RWPE2 (cell line): Measurements from ENCODE around the gene KDM3A.

Experiments used
- ATAC-seq: fragments of 200-7000 bp; cut with Tn5 transposase; 3 replicates; pipeline ENCODE4 v1.9.1; 2021; ENCODE audit warnings: low read depth
- DNase-seq: peaks from one replicate; pipeline ENCODE4 v3.0.0-alpha.2; 2020; ENCODE audit warnings: low spot score
- H3K27ac ChIP-seq: fragments of 450-650 bp; 2 replicates; pipeline ENCODE4 v1.5.1; 2017; ENCODE audit warnings: mild to moderate bottlenecking; ENCODE audit not compliant: poor library complexity, severe bottlenecking
- H3K27me3 ChIP-seq: fragments of 250-450 bp; sonication (Bioruptor Pico); 2 replicates; pipeline ENCODE4 v1.5.1; 2021; ENCODE audit warnings: mild to moderate bottlenecking, moderate library complexity; ENCODE audit not compliant: insufficient read depth, poor library complexity, severe bottlenecking
- H3K36me3 ChIP-seq: fragments of 250-450 bp; sonication (Bioruptor Pico); 2 replicates; pipeline ENCODE4 v1.5.1; 2020; ENCODE audit warnings: low read depth, mild to moderate bottlenecking, moderate library complexity
- H3K4me1 ChIP-seq: fragments of 250-450 bp; sonication (Bioruptor Pico); 2 replicates; pipeline ENCODE4 v1.5.1; 2021; ENCODE audit warnings: mild to moderate bottlenecking, moderate library complexity; ENCODE audit not compliant: insufficient read depth, poor library complexity, severe bottlenecking
- H3K4me3 ChIP-seq: fragments of 250-450 bp; sonication (Bioruptor Pico); 2 replicates; pipeline ENCODE4 v1.5.1; 2021; ENCODE audit warnings: mild to moderate bottlenecking, moderate library complexity; ENCODE audit not compliant: severe bottlenecking
- H3K9me3 ChIP-seq: fragments of 250-450 bp; sonication (Bioruptor Pico); 2 replicates; pipeline ENCODE4 v1.5.1; 2021; ENCODE audit warnings: mild to moderate bottlenecking, moderate library complexity; ENCODE audit not compliant: severe bottlenecking
- CTCF ChIP-seq: fragments of 450-650 bp; IDR thresholded peaks from one replicate; pipeline ENCODE4 v1.5.1; 2017; ENCODE audit warnings: mild to moderate bottlenecking, moderate library complexity; ENCODE audit not compliant: poor library complexity, severe bottlenecking

KDM3A gene

GRCh38 chr2:86397986-86398385 is 43.2 kb upstream of the KDM3A start:
- no peaks in the 10 kb centered on the region for H3K9me3 ChIP-seq

GRCh38 chr2:86398500-86399474 is 42.4 kb upstream of the KDM3A start:
- Histone ChIP-seq H3K27ac (no peak overlapping the region), H3K4me1 (peaks cover 2% of the 10 kb centered on the region), H3K36me3 (no peaks in the 10 kb centered on the region), H3K4me3 (no peak overlapping the region), H3K27me3 (no peaks in the 10 kb centered on the region), H3K9me3 (no peaks in the 10 kb centered on the region)
- ATAC-seq (no peak), DNase-seq (no peak)
- no peak for TF ChIP-seq CTCF

More at GRCh38 chr2:86397986-86398385, 43.2 kb upstream of the KDM3A start:
- no peak for TF ChIP-seq CTCF
- H3K4me3 ChIP-seq, result no peak overlapping the region
- DNase-seq, result no peak
- H3K36me3 ChIP-seq, result no peaks in the 10 kb centered on the region
- peaks cover 3% of the 10 kb centered on the region for H3K4me1 ChIP-seq
- no peak overlapping the region for H3K27ac ChIP-seq
- H3K27me3 ChIP-seq, result no peaks in the 10 kb centered on the region
- no peak for ATAC-seq

DNA sequence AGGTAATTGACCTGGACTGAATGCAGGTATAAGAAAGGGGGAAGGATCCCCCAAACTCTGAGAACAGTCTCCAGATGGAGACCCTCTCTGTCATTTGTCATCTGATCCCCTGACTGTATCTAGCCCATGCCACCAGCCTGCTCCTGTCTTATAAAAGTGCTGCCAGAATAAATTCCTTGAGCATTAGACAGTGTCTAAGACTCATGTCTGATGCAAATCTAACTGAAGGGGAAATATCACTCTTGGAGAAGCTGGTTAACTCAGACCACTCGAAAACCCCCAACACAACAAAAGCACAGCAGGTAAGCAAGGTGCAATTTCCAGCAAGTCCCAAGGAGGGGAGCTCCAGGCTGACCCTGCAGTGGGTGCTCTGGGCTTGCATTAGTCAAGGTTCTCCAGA is 40.9 kb upstream of the KDM3A start:
- H3K36me3 ChIP-seq, result no peaks in the 10 kb centered on the region
- no peak for ATAC-seq
- DNase-seq, result no peak
- H3K9me3 ChIP-seq, result no peaks in the 10 kb centered on the region
- no peak for TF ChIP-seq CTCF
- H3K4me1 ChIP-seq, result no peaks in the 10 kb centered on the region
- H3K4me3 ChIP-seq, result no peak overlapping the region
- H3K27ac ChIP-seq, result no peak overlapping the region
- H3K27me3 ChIP-seq, result no peaks in the 10 kb centered on the region

DNA sequence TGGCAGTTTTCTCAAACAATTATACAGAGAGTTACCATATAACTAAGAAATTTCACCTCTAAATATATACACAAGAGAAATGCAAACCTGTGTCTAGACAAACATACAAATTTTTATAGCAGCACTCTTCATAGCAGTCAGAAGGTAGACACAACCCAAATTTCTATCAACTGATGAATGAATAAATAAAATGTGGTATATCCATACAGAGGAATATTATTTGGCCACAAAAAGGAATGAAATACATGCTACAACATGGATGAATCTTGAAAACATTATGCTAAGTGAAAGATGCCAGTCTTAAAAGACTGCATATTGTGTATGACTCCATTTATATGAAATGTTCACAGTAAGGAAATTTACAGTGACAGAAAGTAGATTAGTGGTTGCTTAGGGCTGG is 30.6 kb upstream of the KDM3A start:
- ATAC-seq (no peak), DNase-seq (no peak)
- Histone ChIP-seq H3K4me1 (no peaks in the 10 kb centered on the region), H3K27me3 (no peaks in the 10 kb centered on the region), H3K27ac (no peak overlapping the region), H3K4me3 (no peak overlapping the region), H3K36me3 (no peaks in the 10 kb centered on the region), H3K9me3 (no peaks in the 10 kb centered on the region)
- no peak for TF ChIP-seq CTCF

DNA sequence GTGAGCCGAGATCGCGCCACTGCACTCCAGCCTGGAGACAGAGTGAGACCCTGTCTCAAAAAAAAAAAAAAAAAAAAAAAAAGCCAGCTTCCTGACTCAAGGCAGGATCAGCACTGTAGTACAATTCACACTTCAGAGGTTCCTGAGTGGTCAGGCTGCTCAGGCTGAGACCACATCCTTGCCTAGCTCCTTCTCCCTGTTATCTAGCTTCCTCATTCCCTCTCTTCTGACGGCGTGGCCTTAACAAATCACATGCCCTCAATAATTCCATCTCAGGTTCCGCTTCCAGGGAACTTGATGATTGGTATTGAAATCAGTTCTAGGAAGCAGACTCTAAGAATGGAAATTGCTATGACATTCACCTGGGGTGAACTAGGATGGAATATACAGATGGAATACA is 29.8 kb upstream of the KDM3A start:
- Histone ChIP-seq H3K4me1 (no peaks in the 10 kb centered on the region), H3K36me3 (no peaks in the 10 kb centered on the region), H3K27me3 (no peaks in the 10 kb centered on the region), H3K27ac (no peak overlapping the region), H3K9me3 (no peaks in the 10 kb centered on the region), H3K4me3 (no peak overlapping the region)
- no peak for TF ChIP-seq CTCF
- ATAC-seq, result no peak
- DNase-seq, result no peak
